A549 treated with RU486 at 1 μM for 4 hours (cell line): ENCODE measurements around the gene PLA2G2F. TPM values are rescaled to one million over a fixed set of nuclear protein-coding genes. Genes with fewer than 3 reads are reported as not detected.

Experiments used
- total RNA-seq: library from RNA; stranded (reverse); fragments of 200-300 nt; extraction: Qiagen RNA extraction; gene quantifications from 5 replicates; pipeline ENCODE4 v1.2.3, GENCODE V29; 2022; ENCODE audit warnings: low read depth

The PLA2G2F gene
- not detected in 5 replicates for total RNA-seq

GRCh38 chr1:20138961-20139550, at the start of gene PLA2G2F:
Gene PLA2G2F, plus strand, starts transcription at chr1:20139323. Its CDS starts 105 bp downstream, at chr1:20139428.

DNA sequence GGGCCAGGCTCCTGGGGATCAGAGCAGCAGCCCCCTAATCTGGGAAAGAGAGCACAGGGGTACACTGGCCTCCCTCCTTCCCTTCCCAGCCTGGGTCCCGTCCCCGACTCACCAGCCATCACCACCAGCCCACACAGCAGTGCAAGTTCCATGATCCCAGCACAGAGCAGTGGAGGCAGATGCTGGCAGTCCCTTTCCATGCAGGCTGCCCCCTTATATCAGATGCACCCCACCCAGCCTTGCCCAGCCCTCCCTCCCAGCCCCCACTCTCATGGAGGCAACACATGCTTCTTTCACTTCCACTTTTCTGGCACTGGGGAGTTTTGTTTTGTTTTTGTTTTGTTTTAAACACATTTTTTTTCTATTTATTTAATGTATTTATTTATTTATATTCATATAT, 19.8 kb upstream of the PLA2G2F start, which contains the start of gene PLA2G2D:
Gene PLA2G2D (minus strand): TSS at position 190 of the 400 bp plus-strand sequence. CDS start 38 bp downstream, at position 152.

GRCh38 chr1:20185834-20186782, 47.0 kb downstream of the PLA2G2F start, which contains the start of the genes PLA2G2C and UBXN10:
Gene PLA2G2C, minus strand, starts transcription at chr1:20186518. Its CDS starts 9,155 bp downstream, at chr1:20177363.
Gene UBXN10, plus strand, starts transcription at chr1:20186096. Its CDS starts 4,466 bp downstream, at chr1:20190562.

Other genes with a start within 250 kb of the PLA2G2F start
- gene PLA2G2E, start 215.7 kb upstream of the PLA2G2F start, total RNA-seq, result not detected in 5 replicates
- not detected in 5 replicates for gene PLA2G2A, start 159.7 kb upstream of the PLA2G2F start, total RNA-seq
- not detected in 5 replicates for gene PLA2G5, start 69.1 kb upstream of the PLA2G2F start, total RNA-seq
- not detected in 5 replicates for gene PLA2G2D, start 19.8 kb upstream of the PLA2G2F start, total RNA-seq
- not detected in 5 replicates for gene UBXN10, start 46.8 kb downstream of the PLA2G2F start, total RNA-seq
- not detected in 5 replicates for gene PLA2G2C, start 47.2 kb downstream of the PLA2G2F start, total RNA-seq
- not detected in 5 replicates for gene VWA5B1, start 151.6 kb downstream of the PLA2G2F start, total RNA-seq